ENCODE data around the gene OPHN1. TPM values are rescaled to one million over a fixed set of nuclear protein-coding genes. Genes with fewer than 3 reads are reported as not detected.

OPHN1 gene
- total RNA-seq, 4 donors from 2014 or later: 4.9 to 20.1 (median 8.1) TPM

DNA sequence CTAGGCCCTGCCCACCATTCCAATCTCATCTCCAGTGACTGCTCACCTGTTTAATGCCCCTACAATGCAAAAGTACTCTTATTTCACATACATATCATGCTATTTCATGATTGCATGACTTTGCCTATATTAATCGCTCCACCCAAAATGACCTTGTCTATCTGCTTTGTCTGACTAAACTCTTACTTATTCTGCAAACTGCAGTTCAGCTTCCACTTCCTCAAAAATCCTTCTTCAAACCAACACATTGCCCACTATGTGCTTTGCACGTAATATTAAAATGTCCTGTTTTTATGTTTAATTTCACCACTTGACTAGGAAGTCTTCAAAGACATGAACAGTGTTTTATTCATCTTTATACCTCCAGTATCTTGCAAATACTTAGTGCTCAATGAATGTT, 229.6 kb downstream of the OPHN1 start:
- intact Hi-C loops (cut with DNase I; ENCODE audit: low total_unique reads): no loop called here
- no peak for DNase-seq (ENCODE audit: low spot score in 2 of 2)
- TF ChIP-seq, protein P1, sequence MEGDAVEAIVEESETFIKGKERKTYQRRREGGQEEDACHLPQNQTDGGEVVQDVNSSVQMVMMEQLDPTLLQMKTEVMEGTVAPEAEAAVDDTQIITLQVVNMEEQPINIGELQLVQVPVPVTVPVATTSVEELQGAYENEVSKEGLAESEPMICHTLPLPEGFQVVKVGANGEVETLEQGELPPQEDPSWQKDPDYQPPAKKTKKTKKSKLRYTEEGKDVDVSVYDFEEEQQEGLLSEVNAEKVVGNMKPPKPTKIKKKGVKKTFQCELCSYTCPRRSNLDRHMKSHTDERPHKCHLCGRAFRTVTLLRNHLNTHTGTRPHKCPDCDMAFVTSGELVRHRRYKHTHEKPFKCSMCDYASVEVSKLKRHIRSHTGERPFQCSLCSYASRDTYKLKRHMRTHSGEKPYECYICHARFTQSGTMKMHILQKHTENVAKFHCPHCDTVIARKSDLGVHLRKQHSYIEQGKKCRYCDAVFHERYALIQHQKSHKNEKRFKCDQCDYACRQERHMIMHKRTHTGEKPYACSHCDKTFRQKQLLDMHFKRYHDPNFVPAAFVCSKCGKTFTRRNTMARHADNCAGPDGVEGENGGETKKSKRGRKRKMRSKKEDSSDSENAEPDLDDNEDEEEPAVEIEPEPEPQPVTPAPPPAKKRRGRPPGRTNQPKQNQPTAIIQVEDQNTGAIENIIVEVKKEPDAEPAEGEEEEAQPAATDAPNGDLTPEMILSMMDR (IDR thresholded peaks at IDR 0.05): no peak
- TF ChIP-seq POLR2A (IDR thresholded peaks at IDR 0.05): no peak
- WGBS, 2 donors: 88 to 98% methylated on average over 2 of the region's 2 CpGs
- no peak overlapping the region for H3K4me3 ChIP-seq (ENCODE audit: low read depth, poor library complexity, severe bottlenecking)

DNA sequence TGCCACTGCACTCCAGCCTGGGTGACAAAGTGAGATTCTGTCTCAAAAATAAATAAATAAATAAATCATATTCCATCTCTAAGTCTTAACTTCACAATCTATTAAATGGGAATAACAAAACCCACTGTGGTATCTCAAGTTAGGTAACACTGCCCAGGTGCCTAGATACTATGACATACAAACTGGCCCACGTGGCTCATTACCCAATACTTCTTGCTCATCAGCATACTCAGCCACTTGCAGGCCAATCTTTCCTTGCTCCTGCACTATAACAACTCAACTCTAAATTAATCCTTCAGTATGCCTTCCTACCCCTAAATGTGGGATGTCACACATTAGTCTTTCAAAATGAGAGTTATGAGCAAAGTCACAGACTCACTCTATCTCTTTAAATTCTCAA, 230.1 kb downstream of the OPHN1 start:
- TF ChIP-seq, protein P1 (IDR thresholded peaks at IDR 0.05): no peak
- no peak for TF ChIP-seq POLR2A (IDR thresholded peaks at IDR 0.05)
- no peak for DNase-seq (ENCODE audit: low spot score in 2 of 2)
- intact Hi-C loops (cut with DNase I; ENCODE audit: low total_unique reads): no loop called here
- WGBS, 2 donors: 83 to 95% methylated on average over 1 of the region's 1 CpG
- no peak overlapping the region for H3K4me3 ChIP-seq (ENCODE audit: low read depth, poor library complexity, severe bottlenecking)

DNA sequence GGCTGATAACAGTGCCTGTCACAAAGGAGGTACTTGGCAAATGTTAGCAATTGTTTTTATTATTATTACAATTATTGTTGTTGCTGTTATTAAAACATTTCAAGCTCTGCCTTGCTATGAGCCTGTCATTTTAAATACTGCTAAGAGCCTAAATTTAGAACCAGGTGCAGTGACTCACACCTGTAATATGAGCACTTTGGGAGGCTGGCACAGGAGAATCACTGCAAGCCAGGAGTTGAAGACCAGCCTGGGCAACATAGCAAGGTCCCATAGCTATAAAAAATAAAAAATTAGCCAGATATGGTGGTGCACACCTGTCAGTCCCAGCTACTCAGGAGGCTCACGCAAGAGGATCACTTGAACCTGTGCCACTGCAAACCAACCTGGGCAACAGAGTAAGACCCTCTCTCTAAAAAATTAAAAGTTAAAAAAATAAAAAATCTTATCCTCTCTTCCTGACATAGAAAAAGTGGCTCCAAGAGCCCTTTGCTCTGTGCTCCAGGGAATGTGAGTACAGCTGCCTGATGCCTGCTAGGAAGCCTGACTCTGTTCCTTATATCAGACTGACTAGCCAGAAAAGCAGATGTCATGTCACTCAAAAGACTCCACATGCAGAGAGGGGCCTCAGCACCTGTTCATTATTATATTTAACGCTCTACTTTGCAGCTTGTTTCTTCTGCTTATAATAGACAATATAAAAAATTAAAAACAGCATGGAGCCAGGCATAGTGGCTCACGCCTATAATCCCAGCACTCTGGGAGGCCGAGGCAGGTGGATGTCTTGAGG, 234.0 kb downstream of the OPHN1 start:
- TF ChIP-seq, protein P1 (IDR thresholded peaks at IDR 0.05): no peak
- TF ChIP-seq POLR2A (IDR thresholded peaks at IDR 0.05): no peak
- intact Hi-C loops (cut with DNase I; ENCODE audit: low total_unique reads): no loop called here
- 78 to 94% methylated on average over 4 of the region's 4 CpGs for WGBS, 2 donors
- no peak for DNase-seq (ENCODE audit: low spot score in 2 of 2)
- no peak overlapping the region for H3K4me3 ChIP-seq (ENCODE audit: low read depth, poor library complexity, severe bottlenecking)

DNA sequence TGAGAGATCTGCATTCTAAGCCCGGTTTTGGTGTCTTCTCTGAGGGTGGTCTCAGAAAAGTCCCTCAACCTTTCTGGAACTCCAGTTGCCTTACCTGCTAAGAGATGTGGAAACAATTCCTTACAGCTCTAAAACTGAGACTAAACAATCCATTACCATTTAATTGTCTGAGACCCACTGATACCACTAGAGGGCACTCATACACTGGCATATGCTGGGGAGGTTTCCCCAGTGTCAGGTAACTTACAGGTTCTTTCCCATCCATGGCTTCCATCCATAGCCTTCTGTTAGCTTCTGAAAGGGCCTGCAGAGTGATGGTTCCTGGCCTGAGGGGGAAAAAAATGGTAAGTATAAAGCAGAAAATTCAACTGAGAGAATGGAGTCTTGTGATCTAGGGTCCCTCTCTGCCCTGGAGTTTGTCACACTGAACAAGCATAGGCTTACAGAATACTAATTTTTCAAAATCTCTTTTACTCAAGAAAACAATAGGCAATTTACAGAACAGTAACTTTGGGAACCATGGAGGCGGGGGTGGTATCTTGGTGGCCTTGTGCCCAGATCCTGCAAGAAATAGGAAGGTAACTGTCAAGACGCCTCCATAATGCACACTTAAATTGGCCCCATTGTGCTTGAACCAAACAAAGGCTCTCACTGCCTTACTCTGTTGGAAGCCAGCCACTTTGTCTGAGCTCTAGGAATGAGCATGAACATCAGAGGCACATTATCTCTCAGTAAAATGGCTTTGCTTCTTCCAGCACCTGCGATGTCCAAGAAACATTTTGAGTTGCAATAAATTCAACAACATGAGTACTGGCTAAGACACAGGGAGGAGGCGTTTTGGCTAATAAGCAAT, 236.1 kb downstream of the OPHN1 start:
- intact Hi-C loops (cut with DNase I; ENCODE audit: low total_unique reads): no loop called here
- H3K4me3 ChIP-seq (ENCODE audit: low read depth, poor library complexity, severe bottlenecking): no peak overlapping the region
- WGBS, 2 donors: 36 to 62% methylated on average over 5 of the region's 5 CpGs
- TF ChIP-seq, protein P1 (IDR thresholded peaks at IDR 0.05): no peak
- no peak for TF ChIP-seq POLR2A (IDR thresholded peaks at IDR 0.05)
- DNase-seq (ENCODE audit: low spot score in 2 of 2): peak in 1 of 2 donors; percentile 17

DNA sequence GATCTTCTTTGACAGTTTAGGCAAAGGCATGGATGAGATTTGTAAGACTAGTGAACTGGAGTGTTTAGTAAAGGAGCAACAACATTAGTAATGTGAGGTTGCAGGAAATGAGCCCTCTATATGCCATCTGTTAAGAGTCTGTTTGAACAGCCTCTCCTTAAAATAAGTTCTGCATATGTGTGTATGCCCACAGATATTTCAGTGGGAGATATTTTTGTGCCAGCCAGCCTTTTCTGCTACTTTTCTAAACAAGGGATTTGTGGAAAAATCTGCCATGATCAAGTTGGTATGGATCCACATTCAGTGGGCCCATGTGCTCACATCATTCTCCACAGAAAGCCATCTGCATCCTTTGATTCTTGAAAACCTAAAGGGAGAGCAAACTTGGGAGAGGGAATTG, 237.7 kb downstream of the OPHN1 start:
- intact Hi-C loops (cut with DNase I; ENCODE audit: low total_unique reads): no loop called here
- no peak for TF ChIP-seq POLR2A (IDR thresholded peaks at IDR 0.05)
- TF ChIP-seq, protein P1 (IDR thresholded peaks at IDR 0.05): no peak

More for the DNA sequence above, 237.7 kb downstream of the OPHN1 start:
- no peak overlapping the region for H3K4me3 ChIP-seq (ENCODE audit: low read depth, poor library complexity, severe bottlenecking)
- DNase-seq (ENCODE audit: low spot score in 2 of 2): no peak

Data from lower leg skin (tissue), 4 donors.